GM21447 (cell line): Measurements from ENCODE around the gene TNFAIP8L2.

Experiments used
- ATAC-seq: cut with Tn5 transposase; IDR thresholded peaks from one replicate; pipeline ENCODE4 v1.9.1; 2021; ENCODE audit not compliant: unreplicated experiment

The TNFAIP8L2 gene

GRCh38 chr1:151145304-151146071, 11.0 kb upstream of the TNFAIP8L2 start:
- no peak for ATAC-seq

GRCh38 chr1:151146072-151146411, 10.4 kb upstream of the TNFAIP8L2 start:
- ATAC-seq = no peak

GRCh38 chr1:151146412-151147131, 9.9 kb upstream of the TNFAIP8L2 start, which contains the start of gene SEMA6C:
Gene SEMA6C (minus strand): TSS chr1:151146631. CDS start chr1:151142621, 4,010 bp downstream.
- ATAC-seq = peak; percentile 99

- ATAC-seq = no peak
Measured at GRCh38 chr1:151147132-151147503, 9.3 kb upstream of the TNFAIP8L2 start.

- ATAC-seq = no peak
Measured at GRCh38 chr1:151147665-151148064, 8.8 kb upstream of the TNFAIP8L2 start.

GRCh38 chr1:151157067-151157531, 650 bp downstream of the TNFAIP8L2 start:
- no peak for ATAC-seq

- ATAC-seq = no peak
Measured at GRCh38 chr1:151158326-151158725, 1.9 kb downstream of the TNFAIP8L2 start.

GRCh38 chr1:151158751-151159251, 2.4 kb downstream of the TNFAIP8L2 start:
- ATAC-seq = no peak

GRCh38 chr1:151159373-151159772, 2.9 kb downstream of the TNFAIP8L2 start:
- no peak for ATAC-seq

GRCh38 chr1:151164732-151165280, 8.4 kb downstream of the TNFAIP8L2 start:
- ATAC-seq = no peak

GRCh38 chr1:151165281-151165737, 8.9 kb downstream of the TNFAIP8L2 start:
- no peak for ATAC-seq

- peak; percentile 86 for ATAC-seq
Measured at GRCh38 chr1:151165738-151166504, 9.5 kb downstream of the TNFAIP8L2 start, which contains the start of the genes LYSMD1 and SCNM1. Gene LYSMD1 (minus strand): TSS chr1:151165902. CDS start chr1:151165258, 644 bp downstream. Gene SCNM1 (plus strand): TSS chr1:151166144. CDS start chr1:151166153, 9 bp downstream.

GRCh38 chr1:151166505-151166956, 10.1 kb downstream of the TNFAIP8L2 start:
- peak; percentile 6 for ATAC-seq

- no peak for ATAC-seq
Measured at GRCh38 chr1:151167116-151167515, 10.7 kb downstream of the TNFAIP8L2 start.

GRCh38 chr1:151171190-151171589, 14.7 kb downstream of the TNFAIP8L2 start:
- no peak for ATAC-seq

GRCh38 chr1:151175041-151175741, 18.7 kb downstream of the TNFAIP8L2 start:
- no peak for ATAC-seq

GRCh38 chr1:151175863-151176262, 19.4 kb downstream of the TNFAIP8L2 start, which contains the start of gene TMOD4:
Gene TMOD4 (minus strand): TSS chr1:151175981. CDS start chr1:151174875, 1,106 bp downstream.
- ATAC-seq = no peak

GRCh38 chr1:151176514-151177045, 20.1 kb downstream of the TNFAIP8L2 start:
- ATAC-seq = no peak

GRCh38 chr1:151184211-151184610, 27.8 kb downstream of the TNFAIP8L2 start:
- no peak for ATAC-seq
